B cell (primary cell): ENCODE results near the gene ZDHHC11. TPM values are rescaled to one million over a fixed set of nuclear protein-coding genes. Genes with fewer than 3 reads are reported as not detected.
"Not testable (repeated sequence)": the region's sequence is repeated elsewhere in the genome, so short reads cannot be mapped to it uniquely, and the experiment has no call there.

Experiments
- ATAC-seq: fragments of 200-7000 bp; cut with Tn5 transposase; one replicate; pipeline ENCODE4 v1.10.0; 2021; ENCODE audit warnings: low read depth, mild to moderate bottlenecking, moderate number of reproducible peaks, moderate library complexity
- CTCF ChIA-PET: fragments of 350-600 bp; sonication (Branson Sonifier 250); formaldehyde crosslinking; loops from one replicate; lab custom pipeline; 2021; ENCODE audit warnings: antibody characterized with exemption, inconsistent platforms; lab: Charles Lee
- POLR2A ChIA-PET: fragments of 350-600 bp; sonication (Branson Sonifier 250); formaldehyde crosslinking; loops from one replicate; lab custom pipeline; 2021; ENCODE audit warnings: antibody characterized with exemption; lab: Charles Lee
- DNase-seq: peaks from one replicate; pipeline ENCODE4 v3.0.0; 2013
- H2AFZ ChIP-seq: 2 replicates; pipeline ENCODE4 v1.6.1; 2012; ENCODE audit warnings: mild to moderate bottlenecking, low read depth, low read length; ENCODE audit not compliant: insufficient read depth, poor library complexity, severe bottlenecking
- H3K27ac ChIP-seq, 2 donors: 1 replicate in 1 of 2; 2 replicates in 1 of 2; pipeline ENCODE4 v1.5.1; 2012 to 2013; ENCODE audit warnings: low read length in 2 of 2, mild to moderate bottlenecking in 2 of 2, moderate library complexity in 1 of 2
- H3K27me3 ChIP-seq, 4 experiments: fragments of 200-600 bp in 1 of 4; sonication (generic) in 1 of 4; replicated peaks in 1 of 4; 1 replicate in 2 of 4; 2 replicates in 2 of 4; pipeline versions ENCODE4 v1.6.1 to v1.7.0; 2013 to 2016; ENCODE audit warnings: low read length in 3 of 4, mild to moderate bottlenecking in 2 of 4, mixed read lengths in 1 of 4, moderate library complexity in 1 of 4; ENCODE audit not compliant: insufficient read depth in 4 of 4, control insufficient read depth in 3 of 4; ENCODE audit errors: control extremely low read depth in 1 of 4
- H3K36me3 ChIP-seq, 2 experiments: replicated peaks in 1 of 2; 1 replicate in 1 of 2; 2 replicates in 1 of 2; pipeline versions ENCODE4 v1.6.1 to v1.7.1; 2013; ENCODE audit warnings: low read length in 1 of 2; ENCODE audit not compliant: insufficient read depth in 2 of 2, control insufficient read depth in 1 of 2; ENCODE audit errors: control extremely low read depth in 1 of 2, extremely low read depth in 1 of 2
- H3K4me1 ChIP-seq, 2 donors: fragments of 200-600 bp in 1 of 2; sonication (generic) in 1 of 2; 1 replicate in 1 of 2; 2 replicates in 1 of 2; pipeline versions ENCODE4 v1.5.1 to v1.6.1; 2013 to 2017; ENCODE audit warnings: low read length in 2 of 2; ENCODE audit not compliant: control insufficient read depth in 2 of 2, insufficient read depth in 2 of 2
- H3K4me2 ChIP-seq: replicated peaks from 2 replicates; pipeline ENCODE3; 2012; ENCODE audit warnings: mild to moderate bottlenecking, low read depth, low read length; ENCODE audit not compliant: poor library complexity, severe bottlenecking
- H3K4me3 ChIP-seq, 5 experiments: fragments of 200-600 bp in 1 of 5; sonication (generic) in 1 of 5; 1 replicate in 3 of 5; 2 replicates in 2 of 5; pipeline versions ENCODE4 v1.5.1 to v1.7.0; 2011 to 2016; ENCODE audit warnings: low read length in 4 of 5, mild to moderate bottlenecking in 4 of 5, low read depth in 2 of 5, control low read depth in 1 of 5, moderate library complexity in 1 of 5; ENCODE audit not compliant: insufficient read depth in 1 of 5; ENCODE audit errors: control extremely low read depth in 1 of 5, extremely low read depth in 1 of 5
- H3K79me2 ChIP-seq: fragments of 200-600 bp; sonication (generic); one replicate; pipeline ENCODE4 v1.6.0; 2016; ENCODE audit warnings: low read length; ENCODE audit not compliant: control insufficient read depth, insufficient read depth
- H3K9ac ChIP-seq: fragments of 200-600 bp; sonication (generic); 2 replicates; pipeline ENCODE4 v1.6.1; 2017; ENCODE audit warnings: mild to moderate bottlenecking, low read length, moderate library complexity
- H3K9me3 ChIP-seq, 3 donors: one replicate each; pipeline versions ENCODE4 v1.6.1 to v1.7.1; 2013; ENCODE audit warnings: low read length in 2 of 3; ENCODE audit not compliant: control insufficient read depth in 2 of 3, insufficient read depth in 1 of 3; ENCODE audit errors: control extremely low read depth in 1 of 3
- H4K20me1 ChIP-seq: 2 replicates; pipeline ENCODE4 v1.6.0; 2012; ENCODE audit warnings: mild to moderate bottlenecking, low read length; ENCODE audit not compliant: insufficient read depth, control insufficient read depth, poor library complexity, severe bottlenecking
- H3K27ac Mint-ChIP-seq: one replicate; pipeline ENCODE4 v1.8.0; 2021; ENCODE audit warnings: mixed read lengths
- H3K27me3 Mint-ChIP-seq: one replicate; pipeline ENCODE4 v1.8.0; 2021; ENCODE audit warnings: mixed read lengths
- H3K4me1 Mint-ChIP-seq: one replicate; pipeline ENCODE4 v1.8.0; 2021; ENCODE audit warnings: mixed read lengths
- H3K4me3 Mint-ChIP-seq: one replicate; pipeline ENCODE4 v1.8.0; 2021; ENCODE audit warnings: mixed read lengths
- H3K9me3 Mint-ChIP-seq: one replicate; pipeline ENCODE4 v1.8.0; 2022; ENCODE audit warnings: mixed read lengths; ENCODE audit not compliant: insufficient read depth
- WGBS: methylation state at CpG from one replicate; pipeline ENCODE4 v1.1.5; 2013; ENCODE audit warnings: missing lambda C conversion rate; ENCODE audit not compliant: insufficient coverage; 5-methylcytosine and 5-hydroxymethylcytosine counted together
- intact Hi-C: fragments of 100-400 bp; cut with micrococcal nuclease; formaldehyde crosslinking; loops from one replicate; pipeline ENCODE4 v1.10.0; 2022
- polyA plus RNA-seq: library from polyadenylated mRNA; depleted of rRNA; stranded (reverse); fragments of >200 nt; gene quantifications from 2 replicates; pipeline ENCODE4 v1.2.3, GENCODE V29; 2012
- total RNA-seq, 2 donors: library from RNA; stranded (reverse); fragments of 120-200 nt in 1 of 2; gene quantifications; 1 replicate in 1 of 2; 2 replicates in 1 of 2; pipeline versions ENCODE4 v1.2.3 to v1.2.4, GENCODE V29; 2013 to 2022

ZDHHC11 gene
- total and polyA plus RNA-seq, 2 donors (not counting 1 experiment from before 2014, with no cell fraction given) = 0.69 to 3.0 TPM

- H4K20me1 ChIP-seq, H2AFZ ChIP-seq, H3K4me1 Mint-ChIP-seq, H3K36me3 ChIP-seq, H3K4me3 Mint-ChIP-seq, ATAC-seq, H3K79me2 ChIP-seq, H3K9ac ChIP-seq, H3K9me3 Mint-ChIP-seq, DNase-seq, H3K4me1 ChIP-seq, H3K9me3 ChIP-seq, H3K27me3 ChIP-seq, CTCF ChIA-PET, POLR2A ChIA-PET, H3K4me3 ChIP-seq, H3K4me2 ChIP-seq, H3K27ac ChIP-seq, H3K27ac Mint-ChIP-seq, H3K27me3 Mint-ChIP-seq: not testable (repeated sequence)
- WGBS = 94% methylated on average over 20 of the region's 32 CpGs
- intact Hi-C loops = loop anchor here (5.0 kb wide), 1 partner anchor 80 kb away; no protein-coding TSS in a partner anchor
These were observed 8.2 kb downstream of the ZDHHC11 start for GRCh38 chr5:842402-843221.

DNA sequence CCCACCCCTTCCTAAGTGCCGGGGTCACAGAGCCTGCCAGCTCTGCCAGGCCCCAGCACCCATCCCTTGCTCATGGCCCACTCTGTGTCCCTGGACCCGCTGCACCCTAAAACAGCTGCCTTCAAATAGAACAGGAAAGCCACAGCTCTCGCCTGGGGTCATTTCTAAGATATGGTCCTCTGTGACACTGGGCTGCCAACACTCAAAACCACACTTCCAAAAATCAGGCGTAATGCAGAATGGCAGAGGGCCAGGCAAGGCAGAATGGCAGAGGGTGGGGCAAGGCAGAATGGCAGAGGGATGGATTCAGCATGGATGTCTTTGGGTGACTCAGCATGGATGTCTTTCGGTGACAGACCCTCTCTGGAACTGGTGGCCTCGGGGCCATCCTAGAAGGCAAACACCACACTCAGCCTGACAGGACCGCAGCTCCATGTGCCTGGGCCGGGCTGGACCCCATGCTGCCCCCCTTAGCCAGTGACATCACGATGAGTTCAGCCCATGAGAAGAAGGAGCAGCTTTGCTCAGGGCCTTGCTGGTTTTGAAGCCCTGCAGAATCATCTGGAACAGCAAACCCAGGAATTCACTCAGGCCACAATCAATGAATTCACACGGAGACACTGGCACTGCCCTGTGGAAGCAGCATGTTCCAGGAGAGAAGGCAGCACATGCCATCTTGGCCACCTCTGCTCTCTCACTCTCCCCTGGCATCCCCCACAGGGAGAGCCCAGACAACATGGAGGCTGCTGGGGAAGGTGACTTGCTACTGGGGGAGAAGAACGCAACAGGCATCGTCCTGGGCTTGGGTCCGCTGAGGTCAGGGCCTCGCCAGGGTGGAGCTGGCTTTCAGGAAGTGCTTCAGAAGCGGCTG lies 9.0 kb downstream of the ZDHHC11 start:
- WGBS = 75% methylated on average over 10 of the region's 15 CpGs
- H3K27me3 Mint-ChIP-seq, CTCF ChIA-PET, H3K4me3 ChIP-seq, H3K4me3 Mint-ChIP-seq, POLR2A ChIA-PET, H3K27ac Mint-ChIP-seq, H3K36me3 ChIP-seq, DNase-seq, H3K9me3 ChIP-seq, H4K20me1 ChIP-seq, H3K9ac ChIP-seq, H3K27me3 ChIP-seq, H3K9me3 Mint-ChIP-seq, H3K4me2 ChIP-seq, H3K4me1 Mint-ChIP-seq, H2AFZ ChIP-seq, H3K4me1 ChIP-seq, H3K79me2 ChIP-seq, ATAC-seq, H3K27ac ChIP-seq: not testable (repeated sequence)
- intact Hi-C loops = loop anchor here (5.0 kb wide), 1 partner anchor 79 kb away; no protein-coding TSS in a partner anchor

- H3K4me2 ChIP-seq, ATAC-seq, H3K4me3 Mint-ChIP-seq, H3K27ac Mint-ChIP-seq, H3K9me3 Mint-ChIP-seq, H2AFZ ChIP-seq, H3K27me3 Mint-ChIP-seq, CTCF ChIA-PET, DNase-seq, H3K79me2 ChIP-seq, H3K27ac ChIP-seq, H3K9me3 ChIP-seq, H4K20me1 ChIP-seq, POLR2A ChIA-PET, H3K36me3 ChIP-seq, H3K9ac ChIP-seq, H3K4me3 ChIP-seq, H3K4me1 ChIP-seq, H3K27me3 ChIP-seq: not testable (repeated sequence)
- intact Hi-C loops = loop anchor here (5.0 kb wide), 1 partner anchor 79 kb away; no protein-coding TSS in a partner anchor
- WGBS = 87% methylated on average over 6 of the region's 10 CpGs
- H3K4me1 Mint-ChIP-seq = peaks cover 11% of the 10 kb centered on the region
These were observed 9.8 kb downstream of the ZDHHC11 start for GRCh38 chr5:840974-841435.
